ENCODE measurements around the gene FIGNL2.

The FIGNL2 gene

DNA sequence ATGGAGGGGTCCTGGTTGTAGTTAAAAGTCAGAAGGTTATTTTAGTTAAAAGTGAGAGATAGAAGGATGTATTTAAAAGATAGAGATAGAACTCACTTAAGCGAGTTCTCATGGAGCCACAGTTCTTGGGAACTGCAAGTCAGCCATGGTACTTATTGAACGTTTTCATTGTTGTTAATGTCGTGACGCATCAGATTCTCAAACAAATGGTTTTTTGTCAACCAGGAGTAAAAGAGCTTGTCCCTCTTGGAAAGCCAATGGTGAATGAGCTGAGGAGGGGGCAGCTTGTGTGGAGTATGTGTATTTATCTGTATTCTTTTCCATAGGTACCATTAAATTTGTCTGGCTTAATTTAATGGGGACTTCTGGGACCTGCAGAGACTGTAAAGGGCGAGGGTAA, 68.6 kb downstream of the FIGNL2 start:
- in situ Hi-C loops (cut with MboI; ENCODE audit: low sequenced_read_pairs), result no loop called here

DNA sequence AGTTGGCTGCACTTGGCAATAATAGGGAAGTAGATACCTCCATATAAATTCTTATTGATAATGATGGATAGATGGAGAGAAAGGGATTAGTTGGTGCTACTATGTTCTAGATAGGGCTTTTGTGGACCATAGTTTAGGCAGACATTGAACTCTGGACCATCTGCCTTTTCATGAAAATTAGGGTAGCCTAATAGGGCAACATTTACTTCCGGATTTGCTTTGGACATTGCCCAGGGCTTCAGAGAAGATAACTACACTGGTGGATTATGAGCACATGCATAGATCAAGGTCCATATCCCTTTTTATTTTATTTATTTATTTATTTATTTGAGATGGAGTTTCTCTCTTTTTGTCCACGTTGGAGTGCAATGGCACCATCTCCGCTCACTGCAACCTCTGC, 70.5 kb downstream of the FIGNL2 start:
- in situ Hi-C loops (cut with MboI; ENCODE audit: low sequenced_read_pairs), result no loop called here

DNA sequence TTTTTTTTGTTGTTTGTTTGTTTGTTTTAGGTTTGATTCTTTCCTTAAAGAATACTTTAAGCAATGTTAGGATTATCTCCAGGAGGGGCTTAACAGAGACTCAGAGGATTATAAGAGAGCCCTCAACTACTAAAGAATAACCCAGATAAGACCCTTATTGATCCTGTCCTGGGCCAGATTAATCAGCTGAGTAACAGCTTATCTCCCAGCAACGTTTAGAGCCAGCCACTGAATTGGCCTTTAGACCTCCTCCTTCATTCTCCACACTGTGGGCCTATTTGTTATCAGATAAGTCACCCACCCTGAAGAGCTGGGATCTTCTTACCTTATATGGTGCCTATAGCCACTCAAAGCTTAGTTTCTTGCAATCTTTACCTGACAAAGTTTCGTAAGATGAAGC, 71.1 kb downstream of the FIGNL2 start:
- in situ Hi-C loops (cut with MboI; ENCODE audit: low sequenced_read_pairs), result no loop called here

DNA sequence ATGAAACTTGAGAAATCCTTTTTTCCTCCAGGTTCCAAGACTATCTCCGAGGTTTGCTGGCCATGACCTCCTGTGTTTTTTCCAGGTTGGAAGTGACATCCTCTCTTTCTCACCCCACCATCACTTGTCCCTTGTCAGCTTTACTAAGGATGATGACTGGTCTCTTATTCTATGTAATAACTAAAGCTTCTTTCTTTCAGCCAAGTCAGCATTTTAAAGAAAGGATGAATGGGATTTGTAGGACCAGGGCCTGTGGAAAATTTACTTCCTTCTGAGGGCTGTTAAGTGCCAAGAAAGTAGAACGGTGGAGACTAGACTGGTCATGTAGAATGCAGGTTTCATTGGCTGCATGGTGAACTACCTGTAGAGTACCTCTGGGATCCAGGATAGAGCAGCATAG, 73.6 kb downstream of the FIGNL2 start:
- in situ Hi-C loops (cut with MboI; ENCODE audit: low sequenced_read_pairs), result no loop called here

DNA sequence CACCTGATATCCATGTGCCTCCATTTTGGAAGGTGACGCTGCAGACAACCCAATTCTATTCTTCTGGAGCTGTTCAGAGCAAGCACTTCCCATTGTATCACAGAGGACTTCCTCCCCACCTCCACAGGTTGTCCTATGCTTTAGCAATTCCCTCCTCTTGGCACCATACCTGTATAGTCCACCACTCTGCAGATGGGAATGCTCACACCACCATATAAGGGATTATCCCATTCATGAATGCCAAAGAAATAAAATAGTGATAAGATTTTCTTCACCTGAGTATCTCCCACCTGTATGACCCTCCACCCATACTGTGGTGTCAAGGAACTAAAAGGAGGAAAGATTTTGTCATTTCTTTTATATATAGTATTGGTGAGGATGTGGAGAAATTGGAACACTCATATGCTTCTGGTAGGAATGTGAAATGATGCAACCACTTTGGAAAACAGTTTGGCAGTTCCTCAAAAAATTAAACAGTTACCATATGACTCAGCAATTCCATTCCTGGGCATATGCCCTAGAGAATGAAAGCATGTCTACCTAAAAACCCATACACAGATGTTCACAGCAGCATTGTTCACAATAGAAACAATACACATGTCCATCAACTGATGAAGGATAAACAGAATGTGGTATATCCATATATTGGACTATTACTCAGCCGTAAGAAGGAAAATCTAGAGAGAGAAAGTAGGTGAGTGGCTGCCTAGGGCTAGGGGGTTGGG, 75.2 kb downstream of the FIGNL2 start:
- in situ Hi-C loops (cut with MboI; ENCODE audit: low sequenced_read_pairs), result no loop called here

DNA sequence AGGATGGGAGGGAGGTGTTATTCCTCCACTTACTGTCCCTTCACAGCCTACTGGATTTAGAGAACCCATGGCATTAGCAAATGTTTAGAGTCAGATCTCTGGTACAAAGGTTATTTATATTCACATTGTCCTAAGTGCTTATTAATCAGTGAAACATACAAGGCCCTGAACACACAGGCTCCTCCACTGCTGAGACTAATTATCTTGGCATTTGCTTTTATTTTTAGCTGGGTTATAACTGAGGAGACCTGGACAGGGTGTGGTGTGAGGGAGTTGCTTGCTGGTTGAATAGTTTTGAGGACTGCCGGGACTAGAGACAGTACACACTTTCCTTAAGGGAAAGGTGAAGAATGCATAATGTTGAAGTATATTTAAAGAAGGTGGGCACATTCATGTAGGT, 77.5 kb downstream of the FIGNL2 start:
- in situ Hi-C loops (cut with MboI; ENCODE audit: low sequenced_read_pairs), result no loop called here
